ENCODE results near the gene FAM107B. TPM values are rescaled to one million over a fixed set of nuclear protein-coding genes. Genes with fewer than 3 reads are reported as not detected.

The FAM107B gene
- total RNA-seq, 4 donors from 2014 or later: 31.5 to 59.0 (median 39.3) TPM

GRCh38 chr10:14775656-14776055, 959 bp upstream of the FAM107B start:
- no peak for TF ChIP-seq CTCF (IDR thresholded peaks at IDR 0.05; ENCODE audit: low read depth)

DNA sequence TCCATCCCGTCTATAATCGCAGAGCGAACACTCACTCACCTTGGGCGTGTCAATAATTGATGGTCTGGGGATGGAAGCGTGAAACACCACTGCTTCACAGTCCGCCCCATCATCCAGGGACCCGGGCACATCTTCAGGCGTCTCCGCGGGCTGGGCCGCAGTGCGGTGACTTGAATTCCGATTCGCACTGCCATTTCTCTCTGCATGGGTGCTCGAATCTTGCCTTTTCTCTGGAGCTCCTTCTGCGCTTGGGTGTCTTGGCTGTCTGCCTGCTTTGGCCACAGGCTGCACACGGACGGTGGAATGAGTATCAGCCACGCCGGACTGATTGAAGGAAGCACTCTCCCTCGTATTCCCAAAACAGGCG, 500 bp downstream of the FAM107B start:
- no peak for TF ChIP-seq CTCF (IDR thresholded peaks at IDR 0.05; ENCODE audit: low read depth)

DNA sequence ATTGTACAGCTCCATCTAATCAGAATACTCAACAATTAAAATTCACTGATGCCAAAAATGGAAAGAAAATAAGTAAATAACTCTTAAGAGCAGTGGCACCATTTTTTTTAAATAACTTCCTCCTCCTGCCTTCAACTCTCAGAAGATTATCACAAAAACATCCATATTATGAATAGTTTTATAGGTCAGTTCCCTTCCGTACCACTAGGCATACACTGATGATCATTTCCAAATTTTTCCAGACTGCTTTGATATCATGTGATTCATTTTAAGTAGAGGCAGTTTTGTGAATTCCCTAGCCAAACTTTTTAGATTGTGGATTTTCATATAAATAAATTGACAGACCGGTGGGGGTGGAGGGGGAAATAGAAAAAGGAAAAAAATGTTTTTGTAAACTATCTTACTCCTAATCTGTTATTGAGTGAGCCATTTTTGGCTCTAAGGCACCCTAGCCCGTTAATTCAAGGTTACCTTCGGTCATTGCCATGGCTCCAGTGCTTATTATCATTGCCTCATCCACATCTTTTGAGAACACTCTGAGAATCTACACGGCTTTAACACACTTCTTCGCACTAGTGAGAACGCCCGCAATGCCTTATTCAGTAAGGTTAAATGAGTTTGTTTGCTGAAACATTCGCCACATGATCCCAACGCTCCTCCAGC, 1.0 kb downstream of the FAM107B start:
- no peak for TF ChIP-seq CTCF (IDR thresholded peaks at IDR 0.05; ENCODE audit: low read depth)

GRCh38 chr10:14772399-14772798, 2.3 kb downstream of the FAM107B start:
- no peak for TF ChIP-seq CTCF (IDR thresholded peaks at IDR 0.05; ENCODE audit: low read depth)

DNA sequence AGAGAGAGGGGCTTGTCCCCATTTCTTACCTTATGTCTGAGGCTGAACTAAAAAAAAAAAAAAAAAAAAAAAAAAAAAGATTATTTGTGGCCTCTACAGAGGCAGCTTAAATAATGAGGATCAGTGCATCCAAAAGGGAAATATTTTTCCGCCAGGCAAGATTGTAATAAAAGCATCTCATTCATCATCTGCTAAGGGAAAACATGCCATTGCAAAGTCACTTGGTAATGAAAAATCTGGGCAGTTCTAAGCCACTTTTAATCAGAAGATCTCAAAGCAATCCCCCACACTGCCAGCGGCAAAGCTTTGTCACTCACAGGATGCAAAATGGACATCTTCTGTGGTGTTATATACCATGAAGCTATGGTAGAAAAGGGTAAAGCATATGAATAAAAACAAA, 3.8 kb downstream of the FAM107B start:
- no peak for TF ChIP-seq CTCF (IDR thresholded peaks at IDR 0.05; ENCODE audit: low read depth)

DNA sequence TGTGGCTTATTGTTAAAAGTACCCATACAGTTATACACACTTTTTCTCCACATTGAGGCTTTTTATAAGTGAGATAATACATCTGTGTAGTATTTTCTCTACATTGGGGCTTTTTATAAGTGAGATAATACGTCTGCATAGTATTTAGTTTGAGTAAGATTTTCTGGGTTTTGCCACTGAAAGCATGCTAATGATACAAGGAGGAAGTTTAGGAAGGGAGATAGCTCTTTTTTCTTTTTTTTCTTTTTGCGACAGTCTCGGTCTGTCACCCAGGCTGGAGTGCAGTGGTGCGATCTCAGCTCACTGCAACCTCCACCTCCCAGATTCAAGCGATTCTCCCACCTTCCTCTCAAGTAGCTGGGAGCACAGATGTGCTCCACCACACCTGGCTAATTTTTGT, 13.3 kb downstream of the FAM107B start:
- TF ChIP-seq CTCF (IDR thresholded peaks at IDR 0.05; ENCODE audit: low read depth): no peak

GRCh38 chr10:14758994-14759664, 15.6 kb downstream of the FAM107B start:
- no peak for TF ChIP-seq CTCF (IDR thresholded peaks at IDR 0.05; ENCODE audit: low read depth)

All from subcutaneous adipose tissue (tissue), 4 donors.